ENCODE results near the gene TBC1D22A. TPM values are rescaled to one million over a fixed set of nuclear protein-coding genes. Genes with fewer than 3 reads are reported as not detected.

Gene TBC1D22A
- total RNA-seq, 4 donors from 2014 or later = 18.8 to 25.2 (median 23.1) TPM

DNA sequence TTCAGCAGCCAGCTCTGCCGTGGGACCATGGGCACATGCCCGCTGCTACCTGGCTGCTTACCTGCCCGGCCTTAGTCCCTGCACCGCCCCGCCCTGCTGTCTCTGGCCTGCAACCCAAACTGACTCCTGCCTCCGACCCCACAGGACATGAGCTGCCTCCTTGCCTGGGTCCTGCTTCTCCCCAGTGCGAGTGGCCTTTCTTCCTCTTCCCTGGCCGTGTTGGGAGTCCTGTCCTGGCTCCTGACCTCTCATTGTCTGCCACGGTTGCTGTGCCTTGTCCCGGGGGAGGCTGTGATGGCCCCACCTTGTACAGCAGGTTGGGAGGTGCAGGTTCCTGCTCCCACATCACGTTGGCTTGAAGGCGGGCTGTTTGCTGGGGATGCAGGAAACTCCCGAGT lies 370.0 kb downstream of the TBC1D22A start:
- intact Hi-C loops (cut with DNase I; ENCODE audit: low total_unique reads) = no loop called here
- TF ChIP-seq POLR2A (IDR thresholded peaks at IDR 0.05) = no peak
- TF ChIP-seq, protein P1, sequence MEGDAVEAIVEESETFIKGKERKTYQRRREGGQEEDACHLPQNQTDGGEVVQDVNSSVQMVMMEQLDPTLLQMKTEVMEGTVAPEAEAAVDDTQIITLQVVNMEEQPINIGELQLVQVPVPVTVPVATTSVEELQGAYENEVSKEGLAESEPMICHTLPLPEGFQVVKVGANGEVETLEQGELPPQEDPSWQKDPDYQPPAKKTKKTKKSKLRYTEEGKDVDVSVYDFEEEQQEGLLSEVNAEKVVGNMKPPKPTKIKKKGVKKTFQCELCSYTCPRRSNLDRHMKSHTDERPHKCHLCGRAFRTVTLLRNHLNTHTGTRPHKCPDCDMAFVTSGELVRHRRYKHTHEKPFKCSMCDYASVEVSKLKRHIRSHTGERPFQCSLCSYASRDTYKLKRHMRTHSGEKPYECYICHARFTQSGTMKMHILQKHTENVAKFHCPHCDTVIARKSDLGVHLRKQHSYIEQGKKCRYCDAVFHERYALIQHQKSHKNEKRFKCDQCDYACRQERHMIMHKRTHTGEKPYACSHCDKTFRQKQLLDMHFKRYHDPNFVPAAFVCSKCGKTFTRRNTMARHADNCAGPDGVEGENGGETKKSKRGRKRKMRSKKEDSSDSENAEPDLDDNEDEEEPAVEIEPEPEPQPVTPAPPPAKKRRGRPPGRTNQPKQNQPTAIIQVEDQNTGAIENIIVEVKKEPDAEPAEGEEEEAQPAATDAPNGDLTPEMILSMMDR (IDR thresholded peaks at IDR 0.05 in 4 of 5, conservative IDR thresholded peaks at IDR 0.05 in 1 of 5) = no peak

DNA sequence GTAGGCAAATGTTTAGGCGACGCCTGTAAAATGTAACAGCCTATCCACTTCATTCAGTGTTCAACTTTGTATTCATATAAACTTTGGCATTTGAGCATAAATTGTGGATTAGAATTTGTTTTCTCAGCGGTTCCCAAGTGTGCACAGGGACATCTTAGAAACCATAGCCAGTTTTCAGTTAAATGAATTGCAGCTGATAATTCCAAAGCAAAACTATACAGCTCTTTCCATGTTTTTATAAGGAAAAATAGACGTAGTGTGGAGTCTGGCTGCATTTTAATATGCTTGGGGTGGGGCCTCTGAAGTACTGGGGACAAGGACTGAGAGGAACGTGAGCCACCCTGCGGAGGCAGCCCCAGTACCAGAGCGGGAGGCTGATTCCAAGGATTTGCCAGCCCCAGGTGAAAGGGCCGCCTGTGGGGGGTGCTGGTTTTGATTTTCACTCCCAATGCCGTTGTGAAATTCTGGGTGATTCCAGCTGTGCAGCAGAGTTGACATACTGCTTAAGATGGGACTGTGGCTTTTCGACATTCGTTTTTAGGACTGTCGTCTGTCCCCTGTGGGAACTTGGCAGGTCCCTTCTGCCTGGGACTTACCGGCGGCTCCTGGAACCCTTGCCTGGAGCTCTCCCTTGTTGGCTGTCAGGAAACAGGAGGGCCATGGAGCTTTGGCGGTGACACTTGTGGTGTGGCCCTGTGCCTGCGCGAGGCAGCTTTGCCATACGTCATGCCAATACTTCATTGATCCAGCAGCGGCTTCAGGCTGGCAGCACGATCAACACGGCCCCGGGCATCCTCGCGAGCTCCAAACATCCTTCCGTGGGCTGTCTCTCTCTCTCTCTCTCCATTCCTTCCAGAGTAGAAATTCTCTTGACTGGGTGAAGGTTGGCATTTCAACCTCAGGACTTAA lies 370.9 kb downstream of the TBC1D22A start:
- DNase-seq = no peak
- Histone ChIP-seq H3K9me3 (no peaks in the 10 kb centered on the region), H3K27me3 (no peaks in the 10 kb centered on the region), H3K4me1 (no peaks in the 10 kb centered on the region), H3K27ac (no peak overlapping the region), H3K36me3 (no peaks in the 10 kb centered on the region), H3K4me3 (no peak overlapping the region)
- in situ Hi-C loops (cut with MboI; ENCODE audit: low sequenced_read_pairs in 4 of 4) (no loop called here), intact Hi-C loops (cut with DNase I; ENCODE audit: low total_unique reads) (no loop called here)
- TF ChIP-seq, protein P1 (IDR thresholded peaks at IDR 0.05 in 4 of 5, conservative IDR thresholded peaks at IDR 0.05 in 1 of 5) = no peak
- TF ChIP-seq POLR2A (IDR thresholded peaks at IDR 0.05) = no peak
- no peak for ATAC-seq

More for the DNA sequence above, 370.0 kb downstream of the TBC1D22A start:
- ATAC-seq (no peak), DNase-seq (no peak)
- H3K9me3 ChIP-seq = no peaks in the 10 kb centered on the region
- H3K27me3 ChIP-seq = no peaks in the 10 kb centered on the region
- no peaks in the 10 kb centered on the region for H3K4me1 ChIP-seq
- H3K36me3 ChIP-seq = no peaks in the 10 kb centered on the region
- H3K4me3 ChIP-seq = no peak overlapping the region
- in situ Hi-C loops (cut with MboI; ENCODE audit: low sequenced_read_pairs in 4 of 4) = no loop called here
- H3K27ac ChIP-seq = no peak overlapping the region

DNA sequence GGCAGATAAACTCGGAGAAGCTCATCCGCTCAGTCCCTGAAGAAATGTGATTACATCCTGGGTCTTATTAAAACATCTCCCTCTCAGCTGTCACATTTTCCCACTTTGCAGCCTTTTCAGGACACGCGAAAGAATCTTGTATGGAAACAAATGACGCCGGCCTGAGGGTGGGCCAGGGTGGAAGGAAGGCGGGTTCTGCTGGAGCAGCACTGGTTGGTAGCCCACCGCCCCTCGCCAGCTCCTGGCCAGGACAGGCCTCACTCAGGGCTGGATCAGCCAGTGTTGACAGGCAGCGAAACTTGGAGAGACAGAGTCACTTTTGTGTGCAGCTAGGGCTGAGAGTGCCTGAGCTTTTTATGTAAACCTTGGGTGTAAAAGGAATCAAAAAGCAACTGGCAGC lies 371.8 kb downstream of the TBC1D22A start:
- intact Hi-C loops (cut with DNase I; ENCODE audit: low total_unique reads) = no loop called here
- Histone ChIP-seq H3K27ac (no peak overlapping the region), H3K27me3 (no peaks in the 10 kb centered on the region), H3K4me1 (no peaks in the 10 kb centered on the region), H3K9me3 (no peaks in the 10 kb centered on the region), H3K4me3 (no peak overlapping the region), H3K36me3 (no peaks in the 10 kb centered on the region)
- in situ Hi-C loops (cut with MboI; ENCODE audit: low sequenced_read_pairs in 4 of 4) = no loop called here
- ATAC-seq = no peak
- DNase-seq = no peak
- no peak for TF ChIP-seq POLR2A (IDR thresholded peaks at IDR 0.05)
- TF ChIP-seq, protein P1 (IDR thresholded peaks at IDR 0.05 in 4 of 5, conservative IDR thresholded peaks at IDR 0.05 in 1 of 5) = no peak

DNA sequence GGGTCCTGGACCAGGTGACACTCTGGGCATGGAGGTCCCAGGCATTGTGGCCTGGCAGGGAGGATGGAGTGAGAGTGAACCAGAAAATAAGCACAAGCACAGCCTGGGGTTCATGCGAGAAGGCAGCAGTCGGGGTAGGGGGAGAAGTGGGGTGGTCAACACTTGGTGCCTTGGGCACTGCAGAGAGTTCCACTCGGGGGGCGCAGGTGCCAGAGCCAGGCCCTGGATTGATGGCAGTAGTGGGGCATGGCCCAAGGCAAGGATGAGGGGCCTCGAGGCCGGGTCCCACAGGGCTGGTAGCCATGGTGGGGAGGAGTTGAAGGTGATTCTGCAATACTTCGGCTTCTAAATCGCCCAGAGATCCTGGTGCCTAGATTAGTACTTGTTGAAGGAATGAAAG lies 372.9 kb downstream of the TBC1D22A start:
- Histone ChIP-seq H3K27me3 (no peaks in the 10 kb centered on the region), H3K27ac (no peak overlapping the region), H3K4me3 (no peak overlapping the region), H3K9me3 (no peaks in the 10 kb centered on the region), H3K36me3 (no peaks in the 10 kb centered on the region), H3K4me1 (peaks cover 0 to 3% of the 10 kb centered on the region in 2 donors)
- in situ Hi-C loops (cut with MboI; ENCODE audit: low sequenced_read_pairs in 4 of 4) (no loop called here), intact Hi-C loops (cut with DNase I; ENCODE audit: low total_unique reads) (no loop called here)
- no peak for TF ChIP-seq POLR2A (IDR thresholded peaks at IDR 0.05)
- TF ChIP-seq, protein P1 (IDR thresholded peaks at IDR 0.05 in 4 of 5, conservative IDR thresholded peaks at IDR 0.05 in 1 of 5) = no peak
- ATAC-seq (no peak), DNase-seq (no peak)

Data from gastrocnemius medialis (tissue), 4 donors.